ENCODE data around the gene DLGAP3.

DLGAP3 gene

DNA sequence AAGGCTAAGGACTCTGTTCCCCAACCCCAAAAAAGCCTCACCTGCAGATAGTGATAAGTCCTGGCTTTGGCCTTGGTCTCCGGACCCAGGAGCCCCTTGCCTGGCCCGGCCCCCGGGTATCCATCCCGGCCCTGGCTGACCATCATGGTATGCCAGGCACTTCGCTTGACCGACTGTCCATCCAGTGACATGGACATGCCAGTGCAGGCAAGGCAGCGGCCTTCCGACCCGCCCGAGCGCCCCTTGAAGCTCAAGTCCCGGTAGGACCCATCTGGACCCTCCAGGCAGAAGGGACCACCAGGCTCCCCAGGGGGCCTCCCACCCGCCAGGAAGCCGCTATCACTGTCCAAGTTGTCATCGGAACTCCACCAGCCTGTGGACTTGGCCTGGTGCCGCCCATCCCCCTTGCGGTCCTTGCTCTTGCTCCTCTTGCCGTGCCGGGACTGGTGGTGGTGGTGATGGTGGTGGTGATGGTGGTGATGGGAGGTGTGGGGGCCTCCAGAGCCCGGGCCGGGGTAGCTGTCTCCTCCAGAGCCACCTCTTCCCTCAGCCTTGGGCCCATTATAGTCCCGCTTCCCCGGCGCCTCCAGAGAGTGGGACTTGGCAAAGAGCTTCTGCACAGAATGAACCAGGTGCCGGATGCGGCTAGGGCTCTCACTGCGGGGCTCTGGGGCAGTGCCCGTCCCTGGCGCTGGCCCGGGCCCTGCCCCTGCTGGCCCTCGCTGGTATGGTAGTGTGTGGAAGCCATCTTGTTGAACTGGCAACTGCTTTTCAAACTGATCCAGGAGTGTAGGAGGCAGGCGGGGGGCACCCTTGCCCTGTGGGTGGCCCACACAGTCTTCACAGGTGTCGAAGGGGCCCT lies 25.0 kb downstream of the DLGAP3 start:
- DNase-seq = no peak

DNA sequence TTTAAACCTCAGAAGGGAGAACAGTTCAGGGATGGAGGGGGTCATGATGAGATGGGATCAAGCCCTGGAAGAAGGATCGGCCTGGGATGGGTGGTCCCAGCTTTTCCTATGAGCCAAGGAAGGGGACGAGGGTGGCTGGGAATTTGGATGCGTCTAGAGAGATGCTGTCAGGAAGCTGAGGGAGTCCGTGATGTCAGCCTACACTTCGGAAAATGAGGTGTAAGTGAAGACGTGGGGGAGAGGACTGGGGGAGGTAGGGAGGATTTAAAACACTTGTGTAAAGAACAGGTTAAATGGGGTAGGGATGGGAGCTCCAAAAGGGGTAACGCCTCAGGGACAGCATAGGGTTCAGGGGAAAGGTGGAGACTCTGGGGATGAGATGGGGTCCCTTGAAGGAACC lies 27.5 kb downstream of the DLGAP3 start:
- no peak for DNase-seq

DNA sequence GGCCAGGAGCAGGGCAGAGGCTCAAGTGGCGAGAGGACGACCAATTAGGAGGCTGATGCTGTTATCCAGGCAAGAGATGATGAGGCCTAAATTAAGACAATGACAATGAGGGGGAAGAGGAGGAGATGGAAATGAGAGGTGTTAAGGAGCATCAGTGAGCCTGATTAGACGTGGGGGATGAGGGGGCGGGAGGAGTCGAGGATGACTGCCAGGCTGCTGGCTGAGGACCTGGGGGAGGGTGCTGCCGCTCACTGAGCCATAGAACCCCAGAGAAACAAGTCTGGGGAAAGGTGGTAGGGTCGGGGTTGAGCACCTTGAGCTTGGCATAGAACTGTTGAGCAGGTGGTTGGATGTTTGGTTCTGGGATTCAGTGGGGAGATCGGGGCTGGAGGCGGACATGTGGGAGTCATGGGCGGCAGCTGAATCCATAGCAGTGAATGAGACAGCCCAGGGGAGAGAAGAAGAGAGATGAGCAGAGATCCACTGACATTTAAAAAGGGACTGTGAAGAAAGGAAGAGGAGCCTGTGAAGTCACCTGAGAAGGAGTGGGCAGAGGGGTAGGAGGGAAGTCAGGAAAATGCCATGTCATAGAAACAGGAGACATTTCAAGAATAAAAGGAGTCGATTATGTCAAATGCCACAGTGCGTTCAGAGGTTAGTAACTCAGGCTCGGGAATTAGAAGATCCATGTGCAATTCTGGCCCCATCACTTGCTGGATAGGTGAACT lies 28.5 kb downstream of the DLGAP3 start:
- DNase-seq = no peak

DNA sequence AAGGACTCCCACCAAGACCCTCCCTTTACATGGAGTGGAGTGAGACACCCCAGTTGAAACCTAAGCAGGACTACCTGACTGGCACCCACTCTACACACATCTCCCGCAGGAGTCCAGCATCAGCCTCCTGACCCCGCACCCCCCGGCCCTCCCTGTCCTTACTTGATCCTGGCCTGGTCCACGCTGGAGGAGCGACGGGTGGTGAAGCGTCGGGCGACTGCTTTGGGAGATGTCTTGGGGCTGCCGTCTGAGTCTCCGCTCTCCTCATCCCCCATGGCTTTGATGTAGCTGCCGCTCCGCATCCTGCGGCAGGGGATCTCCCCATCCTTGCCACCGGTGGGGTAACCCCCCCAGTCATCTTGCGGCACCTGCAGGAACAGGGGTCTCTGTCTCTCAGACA lies 29.5 kb downstream of the DLGAP3 start:
- DNase-seq = no peak

DNA sequence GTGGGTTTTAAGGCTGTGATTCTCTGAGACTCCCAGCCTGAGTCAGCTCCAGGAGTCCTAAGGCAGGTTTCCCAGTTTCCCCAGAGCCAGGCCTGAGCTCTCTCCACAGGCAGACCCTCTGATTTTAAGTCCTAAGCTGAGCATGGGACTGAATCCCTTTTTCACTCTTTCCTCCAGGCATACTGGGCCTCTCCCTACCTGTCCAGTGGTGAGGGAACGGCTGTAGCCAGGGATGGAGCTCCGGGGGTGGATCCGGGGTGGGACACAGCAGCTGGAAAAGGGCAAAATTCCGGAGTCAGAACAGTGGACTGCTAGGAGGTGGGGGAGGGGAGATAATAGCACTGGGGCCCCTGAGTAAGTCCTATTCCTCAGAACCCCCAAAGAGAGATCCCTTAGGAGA lies 30.0 kb downstream of the DLGAP3 start:
- DNase-seq = no peak

DNA sequence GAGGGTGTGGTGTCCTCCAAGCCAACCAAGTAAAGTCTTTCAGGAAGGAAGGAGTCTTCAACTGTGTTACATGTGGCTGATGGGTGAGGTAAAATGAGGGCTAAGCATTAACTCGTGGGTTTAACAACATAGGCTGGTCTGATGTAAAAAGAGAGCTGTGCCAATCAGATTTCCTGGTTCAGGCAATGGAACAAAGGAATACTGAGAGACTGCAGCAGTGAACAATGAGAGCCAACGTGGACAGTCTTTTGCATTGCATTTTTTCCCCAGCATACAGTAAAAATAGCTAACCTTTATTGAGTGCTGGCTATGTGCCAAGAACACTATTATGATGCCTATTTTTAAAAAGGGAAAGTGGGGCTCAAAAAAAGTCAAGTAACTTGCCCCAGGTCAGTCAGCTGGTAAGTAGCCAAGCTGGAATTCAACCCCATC lies 31.1 kb downstream of the DLGAP3 start:
- DNase-seq = no peak

DNA sequence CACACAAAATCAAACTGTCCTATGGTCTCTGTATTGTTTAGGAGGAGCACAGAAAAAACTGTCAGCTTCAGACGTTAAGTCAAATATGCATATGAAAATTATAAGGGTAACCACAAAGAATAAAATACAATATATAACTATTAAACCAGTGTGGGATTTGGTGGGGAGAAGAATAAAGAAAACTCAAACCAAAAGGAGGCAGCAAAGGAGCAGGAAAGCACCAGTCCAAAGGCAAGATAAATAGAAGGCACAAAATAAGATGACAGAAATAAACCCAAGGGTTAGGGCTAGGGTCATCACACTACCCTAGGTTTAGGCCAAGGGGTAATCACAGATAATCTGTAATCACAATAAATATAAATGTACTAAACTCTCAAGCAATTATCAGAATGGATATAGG lies 32.8 kb downstream of the DLGAP3 start:
- DNase-seq = no peak

DNA sequence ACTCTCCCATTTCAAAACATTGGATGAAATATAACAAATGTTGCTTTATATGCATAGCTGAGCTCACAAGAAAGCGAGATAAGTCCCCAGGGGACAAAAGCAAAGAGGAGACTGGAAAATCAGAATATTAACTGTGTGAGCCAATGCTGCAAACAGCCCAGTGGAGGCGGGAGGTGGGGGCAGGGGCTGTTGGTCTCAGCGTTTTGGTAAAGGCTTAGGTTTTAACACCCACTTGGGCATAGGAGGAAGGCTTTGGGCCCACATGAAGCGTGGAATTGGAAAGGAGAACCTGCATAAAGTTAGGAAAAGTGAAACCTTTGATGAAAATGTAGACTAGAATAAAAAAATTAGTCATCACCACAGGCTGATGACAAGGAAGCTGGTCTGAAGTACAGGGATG lies 39.7 kb downstream of the DLGAP3 start:
- DNase-seq = no peak

DNA sequence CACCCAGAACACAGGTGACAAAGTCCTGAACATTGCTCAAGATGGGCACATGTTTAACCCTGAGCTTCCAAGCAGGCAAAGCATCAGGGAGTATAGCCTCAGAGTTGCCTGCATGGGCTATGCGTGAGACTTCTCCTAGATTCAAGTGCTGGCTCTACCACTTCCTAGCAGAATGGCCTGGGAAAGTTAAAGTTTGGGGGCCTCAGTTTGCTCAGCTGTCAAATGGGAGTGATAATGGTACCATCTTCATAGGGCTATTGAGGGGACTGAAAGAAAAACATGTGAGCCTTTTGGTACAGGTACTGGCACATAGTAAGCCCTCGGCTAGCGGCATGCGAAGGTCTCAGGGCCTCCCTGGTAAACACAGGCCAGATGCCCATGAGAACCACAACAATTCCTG lies 41.9 kb downstream of the DLGAP3 start:
- no peak for DNase-seq

DNA sequence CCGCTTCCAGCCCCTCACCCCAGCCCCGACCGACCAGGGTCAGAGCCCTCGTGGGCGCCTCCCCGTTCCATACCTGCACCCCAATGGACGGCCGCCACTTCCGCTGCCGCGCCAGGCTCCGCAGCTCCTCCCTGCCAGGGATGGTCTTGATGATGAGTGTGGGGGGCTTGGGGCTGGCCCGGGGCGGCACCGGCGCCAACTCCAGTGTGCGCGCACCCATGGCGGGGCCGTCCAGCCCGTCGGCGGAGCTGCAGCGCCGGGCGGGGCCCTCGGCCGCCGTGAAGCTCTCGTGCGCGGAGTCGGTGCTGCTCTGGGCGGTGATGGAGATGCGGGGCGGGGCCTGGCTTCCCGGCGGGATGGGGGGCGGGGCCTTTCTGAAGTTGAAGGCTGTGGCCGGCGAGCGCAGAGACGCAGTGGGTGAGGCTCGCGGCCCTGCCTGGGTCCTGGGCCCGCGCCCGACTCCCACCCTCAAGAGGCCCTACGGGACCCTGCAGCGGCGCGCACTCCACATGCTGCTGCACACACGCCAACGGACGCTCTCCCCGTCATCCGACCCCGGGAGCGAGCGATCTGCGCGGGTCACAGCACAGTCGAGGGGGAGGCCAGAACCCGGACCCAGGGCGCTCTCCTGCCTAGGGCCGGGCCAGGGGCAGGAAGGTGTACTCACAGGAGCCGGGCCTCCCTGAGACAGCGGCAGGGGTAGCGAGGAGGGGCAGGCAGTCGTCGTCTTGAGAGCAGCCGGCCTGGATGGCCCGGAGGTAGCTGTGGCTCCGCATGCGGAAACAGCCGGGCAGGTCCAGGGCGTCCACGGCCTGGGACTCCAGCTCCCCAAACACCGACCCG lies 43.8 kb downstream of the DLGAP3 start:
- DNase-seq = no peak

DNA sequence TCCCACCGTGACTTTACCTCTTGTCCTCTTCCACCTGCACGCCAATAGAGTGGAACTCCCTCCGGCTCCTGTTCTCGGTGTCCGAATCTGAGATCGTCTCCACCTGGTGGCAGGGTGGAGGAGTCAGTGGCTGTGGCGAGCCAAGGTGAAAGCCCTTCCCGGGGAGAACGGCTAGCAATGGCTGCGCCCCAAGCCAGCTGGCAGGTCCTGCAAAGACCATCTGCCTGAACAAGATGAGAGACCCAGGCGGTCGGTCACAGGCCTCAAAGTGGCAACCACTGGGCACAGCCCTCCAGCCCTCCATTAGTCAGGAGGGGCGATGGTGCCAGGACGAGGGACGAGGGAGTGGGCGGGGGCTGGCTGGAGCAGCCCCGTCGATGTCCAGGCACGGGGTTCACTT lies 44.5 kb downstream of the DLGAP3 start:
- no peak for DNase-seq

DNA sequence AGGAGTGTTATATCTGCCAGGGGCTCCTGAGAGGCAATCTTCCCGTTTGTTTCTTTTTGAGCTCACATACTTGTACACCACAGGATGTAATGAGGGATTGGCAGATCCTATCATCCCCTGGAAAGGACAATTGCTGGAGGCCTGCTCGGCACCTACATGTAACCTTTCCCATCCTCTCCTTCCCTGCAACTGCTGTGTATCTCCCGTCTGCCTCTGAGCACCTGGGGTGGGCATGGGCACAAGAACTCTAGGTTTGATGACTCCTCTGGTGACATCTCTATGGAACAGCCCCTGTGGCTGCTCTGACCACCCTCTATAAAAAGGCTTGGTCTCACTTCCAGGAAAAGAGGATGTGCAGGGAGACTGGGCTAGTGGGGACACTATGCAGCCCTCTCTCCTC lies 44.9 kb downstream of the DLGAP3 start:
- no peak for DNase-seq

DNA sequence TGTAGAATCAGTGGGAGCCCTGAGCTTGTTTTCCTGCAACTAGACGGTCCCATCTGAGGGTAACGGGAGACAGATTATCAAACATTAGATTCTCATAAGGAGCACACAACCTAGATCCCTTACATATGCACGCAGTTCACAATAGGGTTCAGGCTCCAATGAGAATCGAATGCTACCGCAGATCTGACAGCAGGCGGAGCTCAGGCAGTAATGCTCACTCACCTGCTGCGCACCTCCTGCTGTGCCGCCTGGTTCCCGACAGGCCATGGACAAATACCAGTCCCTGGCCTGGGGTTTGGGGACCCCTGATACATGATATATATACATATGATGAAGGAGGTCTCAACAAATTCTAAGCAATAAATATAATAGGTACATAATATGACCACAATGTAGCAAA lies 50.2 kb downstream of the DLGAP3 start:
- DNase-seq = no peak

DNA sequence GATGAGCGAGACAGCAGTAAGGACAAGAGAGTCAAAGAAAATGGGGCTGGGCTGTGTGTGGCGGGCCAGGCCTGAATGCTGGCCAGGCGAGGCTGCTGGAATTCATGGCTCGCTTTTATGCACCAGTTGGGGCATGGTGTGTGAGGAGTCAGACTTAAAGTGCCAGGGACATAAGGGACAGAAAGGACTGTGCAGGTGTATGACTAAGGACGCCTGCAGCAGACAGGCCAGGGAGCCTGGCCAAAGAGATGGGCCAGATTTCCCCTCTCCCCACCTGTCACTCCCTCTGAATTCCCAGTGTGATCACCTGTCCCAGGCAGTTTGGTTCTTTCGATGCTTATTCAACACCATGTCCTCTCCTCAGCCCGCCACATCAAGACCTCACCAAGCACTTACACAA lies 53.0 kb downstream of the DLGAP3 start:
- no peak for DNase-seq

DNA sequence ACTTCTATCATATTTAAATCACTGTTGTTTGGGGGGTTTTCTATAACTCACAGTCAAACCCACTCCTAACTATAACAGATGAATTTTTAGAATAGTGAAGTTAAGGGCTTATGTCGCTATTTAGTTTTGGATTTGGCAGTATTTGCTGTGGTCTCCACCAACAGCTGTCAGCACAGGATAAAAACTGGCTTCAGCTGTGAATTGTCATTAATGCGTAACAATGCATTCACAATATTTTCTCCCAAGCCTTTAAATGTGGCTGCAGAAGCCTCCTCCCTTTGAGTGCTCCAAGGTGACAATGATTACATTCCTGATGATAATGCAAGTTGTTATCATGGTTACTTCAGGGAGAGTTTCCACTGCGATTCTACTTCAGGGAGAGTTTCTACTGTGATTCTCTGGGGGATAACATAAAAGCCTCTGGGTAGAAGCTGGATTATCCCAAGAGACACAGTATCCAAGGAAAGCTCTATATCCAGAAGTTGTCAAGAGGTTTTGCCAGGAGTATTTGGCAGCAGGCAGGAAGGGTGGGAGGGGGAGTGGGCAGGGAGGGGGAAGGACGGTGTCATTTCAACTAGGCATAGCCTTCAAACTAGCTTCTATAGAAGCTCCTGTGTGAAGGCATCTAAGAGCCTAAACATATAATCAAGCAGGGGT lies 55.0 kb downstream of the DLGAP3 start:
- no peak for DNase-seq

DNA sequence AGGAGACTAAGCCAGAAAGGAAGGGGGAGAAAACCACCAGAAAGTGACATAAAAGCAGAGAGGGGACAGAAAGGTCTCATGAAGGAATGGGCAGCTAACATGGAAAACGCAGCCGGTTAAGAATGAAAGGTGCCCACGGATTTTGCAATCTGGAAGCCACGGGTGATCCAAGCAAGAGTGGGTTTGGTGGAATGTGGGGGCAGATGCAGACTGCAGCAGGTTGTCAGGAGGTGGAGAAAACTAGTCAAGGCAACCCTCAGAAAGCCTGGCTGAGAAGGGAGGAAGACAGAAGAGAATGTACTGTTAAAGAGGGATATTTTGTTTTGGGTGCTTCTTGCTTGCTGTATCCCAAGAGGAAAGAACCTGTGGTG lies 57.3 kb downstream of the DLGAP3 start:
- no peak for DNase-seq

DNA sequence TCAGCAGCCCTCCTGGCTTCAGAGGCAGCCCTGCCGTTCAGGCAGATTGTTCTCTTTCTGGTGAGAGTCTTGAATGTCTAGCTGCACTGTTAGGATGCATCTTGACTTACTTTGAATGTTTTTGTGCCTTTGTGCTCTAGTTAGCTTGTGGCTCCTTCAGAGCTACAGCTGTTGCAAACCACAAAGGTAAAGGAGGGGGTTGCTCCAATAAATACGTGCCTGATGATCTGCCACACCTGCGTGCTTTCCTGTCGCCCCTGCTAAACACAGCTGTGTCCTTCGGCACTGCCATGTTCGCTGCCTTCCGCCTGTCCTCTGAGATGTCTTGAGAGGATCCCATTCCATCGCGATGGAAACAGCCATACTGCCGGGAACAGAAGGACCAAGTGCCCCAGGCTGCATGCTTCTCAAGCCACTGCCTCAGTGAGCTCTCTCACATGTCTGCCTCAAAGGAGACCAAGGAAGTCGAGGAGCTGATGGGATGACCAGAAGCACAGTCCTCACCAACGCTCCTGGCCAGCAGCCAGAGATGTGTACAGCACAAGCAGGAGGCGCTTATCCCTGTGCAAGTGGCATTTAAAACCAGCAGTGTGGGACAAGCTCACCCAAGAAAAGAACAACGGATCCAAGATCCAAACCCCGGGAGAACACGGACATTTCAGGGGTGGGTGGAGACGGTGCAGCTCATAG lies 57.9 kb downstream of the DLGAP3 start:
- DNase-seq = no peak

DNA sequence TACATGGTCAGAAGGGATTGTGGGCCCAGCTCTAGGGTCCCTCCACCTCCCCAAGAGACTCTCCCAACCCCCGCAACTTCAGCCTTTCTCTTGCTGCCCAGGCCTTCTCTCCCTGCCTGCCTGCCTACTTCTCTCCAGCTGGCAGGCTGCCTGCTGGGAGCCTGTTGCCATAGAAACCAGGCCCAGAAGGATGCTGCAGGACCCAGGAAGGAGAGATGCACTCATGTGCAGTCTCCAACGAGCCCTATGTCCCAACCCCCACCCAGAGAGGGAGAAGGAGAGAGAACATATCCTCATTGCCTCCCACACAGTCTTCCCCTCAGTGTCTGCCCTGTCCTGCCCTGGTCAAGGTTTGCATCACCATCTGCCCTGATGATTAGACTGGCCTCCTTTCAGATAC lies 59.1 kb downstream of the DLGAP3 start:
- DNase-seq = no peak

DNA sequence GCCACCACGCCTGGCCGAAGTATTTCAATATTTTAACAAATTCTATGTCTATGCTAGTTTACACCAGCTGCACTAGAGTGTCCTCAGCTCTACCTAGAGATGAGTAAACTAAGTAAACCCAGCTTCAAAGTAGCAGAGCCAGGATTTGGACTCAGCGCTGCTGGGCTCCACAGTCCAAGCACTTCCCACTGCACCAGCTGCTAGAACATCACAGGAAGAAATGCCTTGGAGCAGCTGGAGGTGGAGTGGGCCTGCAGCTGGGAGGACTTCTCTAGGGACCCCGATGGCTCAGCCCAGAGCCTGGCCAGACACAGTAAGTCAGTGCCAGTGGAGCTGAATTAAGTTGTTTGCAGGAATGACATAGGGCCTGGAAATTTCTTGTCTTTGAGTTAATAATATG lies 59.7 kb downstream of the DLGAP3 start:
- no peak for DNase-seq

DNA sequence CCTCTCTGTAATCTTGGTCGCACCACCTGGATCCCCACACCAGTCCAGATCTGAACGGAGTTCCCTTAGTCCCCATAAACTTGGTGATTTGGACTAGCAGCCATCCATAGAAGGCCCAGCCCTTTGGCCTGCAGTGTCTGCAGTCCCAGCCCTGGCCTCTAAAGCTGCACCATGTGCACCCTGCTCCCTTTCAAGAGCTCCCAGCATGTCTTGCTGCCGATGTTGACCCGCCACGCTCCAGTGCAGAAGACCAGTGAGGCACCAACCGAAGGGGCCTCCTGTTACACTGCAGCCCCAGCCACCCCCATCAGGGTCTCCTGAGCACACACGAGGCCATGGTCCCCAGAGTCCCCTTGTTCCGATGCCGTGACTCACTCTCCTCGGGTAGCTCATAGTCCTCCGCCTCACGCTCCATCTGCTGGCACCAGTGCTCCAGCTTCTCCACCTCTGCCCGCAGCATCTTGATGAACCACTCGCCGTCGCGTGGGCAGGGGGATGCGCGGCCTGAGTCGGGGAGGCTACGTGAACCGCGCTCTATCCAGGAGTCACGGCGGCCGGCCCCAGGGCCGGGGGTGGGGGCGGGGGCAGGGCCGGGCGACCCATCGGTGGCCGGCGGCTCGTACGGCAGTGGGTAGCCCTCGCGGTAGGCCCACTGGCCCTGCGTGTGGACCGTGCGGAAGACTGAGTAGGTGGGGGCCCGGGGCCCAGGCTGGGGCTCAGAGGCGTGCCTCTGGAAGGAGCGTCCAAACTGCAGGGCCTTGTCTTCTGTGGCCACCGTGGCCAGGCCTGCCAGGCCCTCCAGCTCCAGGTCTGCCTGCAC lies 61.0 kb downstream of the DLGAP3 start:
- no peak for DNase-seq

DNA sequence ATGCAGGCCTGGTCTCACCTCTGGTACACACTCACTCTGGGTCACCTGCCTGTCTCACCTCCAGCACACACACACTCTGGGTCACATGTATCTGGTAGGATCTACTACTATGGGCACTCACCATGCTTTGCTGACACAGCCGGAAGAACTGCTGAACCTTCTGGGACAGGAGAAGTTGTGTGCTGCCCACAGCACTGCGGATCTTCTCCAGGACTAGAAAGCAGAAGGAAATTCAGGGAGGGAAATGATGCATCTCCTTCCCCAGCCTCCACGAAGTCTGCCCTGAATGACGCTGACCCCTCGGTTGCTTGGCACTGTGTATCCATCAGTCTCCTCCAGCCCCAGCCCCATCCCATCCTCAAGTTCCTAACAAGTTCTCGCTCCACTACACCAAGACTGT lies 62.0 kb downstream of the DLGAP3 start:
- DNase-seq = no peak

DNA sequence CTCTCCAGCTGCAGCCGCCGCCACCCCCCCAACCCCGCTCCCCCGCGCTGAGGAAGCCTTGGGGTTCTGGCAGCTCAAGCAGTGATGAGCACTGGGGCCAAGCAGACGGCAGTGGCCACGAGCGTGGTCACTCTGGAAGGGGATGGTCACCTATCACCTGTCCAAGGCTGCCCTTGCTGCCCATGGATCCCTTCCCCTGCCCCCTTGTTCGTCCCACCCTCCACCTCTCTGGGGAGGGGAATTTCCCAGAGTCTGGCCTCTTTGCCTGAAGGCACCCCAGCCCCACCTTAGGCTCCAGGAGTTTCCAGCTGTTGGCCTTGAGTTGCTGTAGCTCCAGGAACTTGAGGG lies 62.7 kb downstream of the DLGAP3 start:
- no peak for DNase-seq
